Nephron progenitor cell (in vitro differentiated cells): ENCODE results near the gene ZNF414.
A peak's percentile ranks its signal among the peaks of the same experiment; 100 is the strongest.
"Not testable (repeated sequence)": the region's sequence is repeated elsewhere in the genome, so short reads cannot be mapped to it uniquely, and the experiment has no call there.

Experiments used
- DNase-seq: peaks from one replicate; pipeline ENCODE4 v3.0.0; 2021
- H3K27ac Mint-ChIP-seq: 2 replicates; pipeline ENCODE4 v1.8.0; 2021; ENCODE audit warnings: mild to moderate bottlenecking, moderate library complexity, mixed read lengths
- H3K27me3 Mint-ChIP-seq: 2 replicates; pipeline ENCODE4 v1.8.0; 2021; ENCODE audit warnings: mild to moderate bottlenecking, low read depth, mixed read lengths; ENCODE audit not compliant: poor library complexity
- H3K36me3 Mint-ChIP-seq: 2 replicates; pipeline ENCODE4 v1.8.0; 2021; ENCODE audit warnings: low read depth, mixed read lengths
- H3K4me1 Mint-ChIP-seq: 2 replicates; pipeline ENCODE4 v1.8.0; 2021; ENCODE audit warnings: mixed read lengths
- H3K4me3 Mint-ChIP-seq: 2 replicates; pipeline ENCODE4 v1.8.0; 2021; ENCODE audit warnings: mild to moderate bottlenecking, moderate library complexity, mixed read lengths
- H3K9me3 Mint-ChIP-seq: 2 replicates; pipeline ENCODE4 v1.8.0; 2021; ENCODE audit warnings: mild to moderate bottlenecking, moderate library complexity, mixed read lengths
- TF ChIP-seq, protein P1 (sequence below): fragments of 200-600 bp; sonication (generic); IDR thresholded peaks from 2 replicates; pipeline ENCODE4 v1.5.0; 2021; ENCODE audit warnings: antibody characterized with exemption

The ZNF414 gene

GRCh38 chr19:8515317-8515716 is 1.4 kb upstream of the ZNF414 start:
- Mint-ChIP-seq H3K27me3 (peaks cover 21% of the 10 kb centered on the region), H3K36me3 (no peaks in the 10 kb centered on the region), H3K4me3 (peak overlapping the region; percentile 41), H3K9me3 (no peaks in the 10 kb centered on the region), H3K4me1 (peaks cover 36% of the 10 kb centered on the region), H3K27ac (peak overlapping the region; percentile 45)
- TF ChIP-seq, protein P1, sequence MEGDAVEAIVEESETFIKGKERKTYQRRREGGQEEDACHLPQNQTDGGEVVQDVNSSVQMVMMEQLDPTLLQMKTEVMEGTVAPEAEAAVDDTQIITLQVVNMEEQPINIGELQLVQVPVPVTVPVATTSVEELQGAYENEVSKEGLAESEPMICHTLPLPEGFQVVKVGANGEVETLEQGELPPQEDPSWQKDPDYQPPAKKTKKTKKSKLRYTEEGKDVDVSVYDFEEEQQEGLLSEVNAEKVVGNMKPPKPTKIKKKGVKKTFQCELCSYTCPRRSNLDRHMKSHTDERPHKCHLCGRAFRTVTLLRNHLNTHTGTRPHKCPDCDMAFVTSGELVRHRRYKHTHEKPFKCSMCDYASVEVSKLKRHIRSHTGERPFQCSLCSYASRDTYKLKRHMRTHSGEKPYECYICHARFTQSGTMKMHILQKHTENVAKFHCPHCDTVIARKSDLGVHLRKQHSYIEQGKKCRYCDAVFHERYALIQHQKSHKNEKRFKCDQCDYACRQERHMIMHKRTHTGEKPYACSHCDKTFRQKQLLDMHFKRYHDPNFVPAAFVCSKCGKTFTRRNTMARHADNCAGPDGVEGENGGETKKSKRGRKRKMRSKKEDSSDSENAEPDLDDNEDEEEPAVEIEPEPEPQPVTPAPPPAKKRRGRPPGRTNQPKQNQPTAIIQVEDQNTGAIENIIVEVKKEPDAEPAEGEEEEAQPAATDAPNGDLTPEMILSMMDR, result no peak
- no peak for DNase-seq

- not testable (repeated sequence) for H3K36me3 Mint-ChIP-seq, DNase-seq, H3K27ac Mint-ChIP-seq, H3K9me3 Mint-ChIP-seq
- peak overlapping the region; percentile 94 for H3K4me3 Mint-ChIP-seq
- peaks cover 21% of the 10 kb centered on the region for H3K27me3 Mint-ChIP-seq
- H3K4me1 Mint-ChIP-seq, result peaks cover 36% of the 10 kb centered on the region
Observed at GRCh38 chr19:8514505-8515009, 590 bp upstream of the ZNF414 start.

DNA sequence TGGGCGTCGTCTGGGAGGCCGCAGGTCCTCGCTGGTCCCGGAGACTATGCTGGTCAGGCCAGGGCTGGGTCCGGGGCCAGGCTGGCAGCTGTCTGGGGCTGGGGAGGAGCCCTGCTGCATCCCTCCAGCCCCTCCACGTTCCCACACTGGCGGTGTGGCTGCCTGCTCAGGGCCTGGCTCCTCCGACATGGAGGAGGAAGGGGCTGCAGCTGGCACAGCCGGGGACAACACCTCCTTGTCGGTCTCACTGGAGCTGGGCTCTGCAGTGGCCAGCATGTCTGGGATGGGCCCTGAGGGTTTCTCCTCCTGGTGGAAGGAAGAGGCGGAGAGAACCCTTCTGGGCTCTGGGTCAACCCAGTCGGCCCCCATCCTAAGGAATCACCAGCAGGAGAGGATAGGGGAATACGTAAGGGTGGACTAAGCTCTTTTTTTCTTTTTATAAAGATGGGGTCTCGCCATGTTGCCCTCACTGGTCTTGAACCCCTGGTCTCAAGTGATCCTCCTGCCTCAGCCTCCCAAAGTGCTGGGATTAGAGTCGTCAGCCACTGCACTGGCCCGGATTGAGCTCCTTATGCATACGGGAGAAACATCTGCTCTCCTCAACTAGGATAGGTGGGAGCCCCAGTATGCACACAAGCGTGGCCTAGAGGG is 806 bp downstream of the ZNF414 start:
- H3K4me1 Mint-ChIP-seq, result peaks cover 36% of the 10 kb centered on the region
- no peak for DNase-seq
- no peaks in the 10 kb centered on the region for H3K9me3 Mint-ChIP-seq
- TF ChIP-seq, protein P1, result no peak
- peaks cover under 1% of the 10 kb centered on the region for H3K36me3 Mint-ChIP-seq
- peaks cover 18% of the 10 kb centered on the region for H3K27me3 Mint-ChIP-seq
- H3K4me3 Mint-ChIP-seq, result peak overlapping the region; percentile 94
- H3K27ac Mint-ChIP-seq, result peak overlapping the region; percentile 99

- Mint-ChIP-seq H3K27me3 (peaks cover 10% of the 10 kb centered on the region), H3K4me3 (peak overlapping the region; percentile 75), H3K27ac (peak overlapping the region; percentile 87), H3K36me3 (peaks cover 5% of the 10 kb centered on the region), H3K9me3 (no peaks in the 10 kb centered on the region), H3K4me1 (peaks cover 31% of the 10 kb centered on the region)
- DNase-seq, result no peak
- TF ChIP-seq, protein P1, result no peak
Observed at GRCh38 chr19:8512115-8512967, 1.6 kb downstream of the ZNF414 start.

DNA sequence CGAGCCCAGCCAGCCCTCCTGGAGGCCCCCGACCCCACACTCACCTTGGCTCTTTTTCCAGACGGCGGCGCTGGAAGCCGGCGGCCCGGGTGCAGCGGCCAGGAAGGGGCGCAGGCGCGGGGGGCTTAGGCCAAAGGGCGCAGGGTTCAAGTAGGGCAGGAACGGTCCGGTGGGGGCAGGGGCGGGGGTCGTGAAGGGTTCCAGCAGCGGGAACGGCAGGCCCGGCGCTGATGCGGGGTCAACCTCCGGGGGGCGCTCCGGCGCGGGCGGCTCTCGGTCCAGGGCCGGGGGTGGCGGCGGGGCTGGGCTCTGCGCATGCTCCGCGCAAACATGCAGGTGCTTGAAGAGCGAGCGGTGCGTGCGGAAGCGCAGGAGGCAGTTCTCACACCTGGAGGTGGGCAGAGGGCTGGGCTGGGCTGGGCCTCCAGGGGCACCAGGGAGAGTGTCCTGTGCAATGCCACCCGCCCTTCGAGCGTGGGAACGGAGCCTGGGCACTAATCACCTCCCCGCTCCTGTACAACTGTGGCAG is 2.3 kb downstream of the ZNF414 start:
- Mint-ChIP-seq H3K9me3 (no peaks in the 10 kb centered on the region), H3K36me3 (peaks cover 5% of the 10 kb centered on the region), H3K4me3 (no peak overlapping the region), H3K27me3 (peaks cover 6% of the 10 kb centered on the region), H3K4me1 (peaks cover 29% of the 10 kb centered on the region), H3K27ac (no peak overlapping the region)
- TF ChIP-seq, protein P1, result no peak
- DNase-seq, result no peak

DNA sequence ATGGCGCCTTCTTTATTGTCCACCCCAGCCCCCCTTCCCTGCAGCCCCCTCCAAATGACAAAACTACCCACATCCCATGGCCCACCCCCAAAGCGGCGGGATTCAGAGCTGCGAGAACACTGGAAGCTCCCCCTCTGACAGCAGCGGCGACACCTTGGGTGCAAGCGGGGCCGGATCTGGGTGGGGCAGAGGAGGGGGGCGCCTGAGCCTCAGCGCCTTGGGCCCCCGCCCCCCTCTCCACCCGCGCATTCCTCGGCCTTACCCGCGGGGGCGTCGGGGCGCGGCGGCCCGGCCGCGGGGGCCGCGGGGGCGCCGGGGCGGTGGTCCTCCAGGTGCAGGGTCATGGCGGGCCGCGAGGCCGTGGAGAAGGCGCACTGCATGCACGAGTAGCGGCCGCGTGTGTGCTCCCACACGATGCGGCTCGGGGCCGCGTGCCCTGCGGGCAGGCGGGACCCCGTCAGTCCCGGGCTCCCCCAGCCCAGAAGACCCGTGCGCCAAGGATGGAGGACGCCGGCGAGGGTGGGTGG is 3.3 kb downstream of the ZNF414 start:
- H3K36me3 Mint-ChIP-seq, result peaks cover 5% of the 10 kb centered on the region
- H3K27ac Mint-ChIP-seq, result no peak overlapping the region
- peaks cover 34% of the 10 kb centered on the region for H3K4me1 Mint-ChIP-seq
- H3K4me3 Mint-ChIP-seq, result no peak overlapping the region
- TF ChIP-seq, protein P1, result no peak
- no peaks in the 10 kb centered on the region for H3K9me3 Mint-ChIP-seq
- no peak for DNase-seq
- H3K27me3 Mint-ChIP-seq, result peaks cover 6% of the 10 kb centered on the region
